ENCODE measurements around the gene CCL14.
"Not testable (repeated sequence)": the region's sequence is repeated elsewhere in the genome, so short reads cannot be mapped to it uniquely, and the experiment has no call there.

Gene CCL14

DNA sequence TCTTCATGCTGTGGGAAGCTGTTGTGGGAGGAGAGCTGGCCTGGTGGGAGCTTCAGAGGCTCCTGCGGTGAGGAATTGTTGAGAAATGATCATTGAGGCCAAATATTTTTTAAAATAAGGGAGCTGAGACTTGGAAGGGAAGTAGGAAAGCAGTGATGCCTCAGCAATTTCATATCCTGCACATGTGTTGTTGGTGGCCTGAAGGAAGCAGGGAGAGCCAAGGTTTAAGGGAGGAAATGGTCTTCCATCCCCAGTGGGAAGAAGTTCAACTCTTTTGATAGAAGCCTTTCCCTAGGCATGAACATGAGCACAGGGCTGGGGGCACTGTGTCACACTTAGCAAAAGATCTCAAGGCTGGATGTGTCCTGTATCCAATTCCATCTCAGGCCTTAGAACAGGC lies at the start of gene CCL14:
Gene CCL14 (minus strand): TSS at position 87 of the 400 bp plus-strand sequence. CDS start 80 bp downstream, at position 7.
- DNase-seq (ENCODE audit: low read depth in 2 of 2) = no peak

DNA sequence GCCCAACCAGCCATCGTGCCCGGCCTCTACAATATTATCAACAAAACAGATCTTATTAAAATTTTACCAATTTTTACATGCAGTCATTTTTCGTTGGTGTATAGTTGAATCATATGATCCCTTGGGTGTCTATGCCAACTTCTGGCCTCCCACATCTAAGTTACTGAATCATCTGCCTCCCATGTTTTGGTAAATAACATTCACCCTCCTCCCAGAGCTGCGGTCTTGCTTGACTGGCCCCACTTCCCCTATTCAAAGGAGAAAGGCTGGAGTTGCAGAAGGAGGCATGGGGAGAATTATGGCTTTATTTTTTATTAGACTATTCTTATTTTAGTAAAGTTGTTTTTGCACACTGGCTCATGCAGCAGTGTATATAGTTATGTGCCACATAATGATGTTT lies 49.7 kb upstream of the CCL14 start:
- DNase-seq (ENCODE audit: low read depth in 2 of 2) = no peak

DNA sequence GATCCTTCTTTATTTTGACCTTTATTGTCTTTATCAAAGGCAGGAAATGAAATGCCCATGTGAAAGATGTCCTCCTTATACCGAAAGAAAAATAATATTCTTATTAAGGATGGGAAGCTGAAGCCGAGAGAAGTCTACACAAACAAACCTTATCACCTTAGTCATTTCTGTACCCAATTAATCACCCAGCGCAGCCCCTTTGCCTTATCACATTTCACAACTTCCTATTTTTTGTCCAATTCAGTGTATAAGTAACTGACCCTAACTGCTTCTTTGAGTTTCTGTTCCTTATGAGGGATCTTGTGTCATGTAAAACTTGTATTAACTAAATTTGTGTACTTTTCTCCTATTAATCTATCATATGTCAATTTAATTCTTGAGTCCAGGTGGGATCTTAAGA lies 47.6 kb upstream of the CCL14 start:
- DNase-seq (ENCODE audit: low read depth in 2 of 2) = no peak

DNA sequence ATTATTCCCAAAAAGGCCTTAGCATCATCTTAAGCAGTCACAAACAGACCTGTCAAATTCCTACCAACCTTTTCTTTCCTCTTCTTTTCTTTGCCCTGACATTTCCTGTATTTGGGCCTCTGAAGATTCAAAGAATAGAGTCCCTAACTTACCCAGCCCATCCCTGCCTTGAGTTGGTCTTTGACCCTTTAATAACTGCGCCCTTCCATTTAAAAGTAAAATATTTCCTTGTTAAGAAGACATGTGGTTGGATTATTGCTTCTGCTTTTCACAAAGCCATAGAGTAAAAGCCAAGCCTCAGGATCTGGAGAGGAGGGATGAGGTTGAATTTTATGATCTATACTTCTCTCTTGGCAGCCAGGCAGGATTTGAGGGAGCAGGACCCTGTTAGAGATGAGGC lies 44.4 kb upstream of the CCL14 start:
- no peak for DNase-seq (ENCODE audit: low read depth in 2 of 2)

DNA sequence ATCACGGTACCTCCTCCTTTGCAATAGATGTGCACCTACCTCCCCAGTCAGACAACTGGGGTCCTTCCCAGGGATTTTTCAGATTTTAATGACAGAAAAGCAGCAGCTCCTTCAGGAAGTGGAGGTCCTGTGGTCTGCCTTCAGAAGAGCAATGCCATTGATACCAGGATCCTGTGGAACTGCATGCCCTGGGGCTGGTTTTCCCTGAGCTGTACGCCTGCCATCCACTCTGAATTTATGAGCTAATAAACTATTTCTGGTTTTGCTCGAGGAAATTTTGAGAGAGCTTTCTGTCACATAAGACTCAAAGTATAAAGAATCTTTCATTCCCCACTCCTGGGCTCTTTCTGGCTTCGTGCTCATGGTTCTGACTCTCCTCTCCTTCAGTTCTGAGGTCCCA lies 41.2 kb upstream of the CCL14 start:
- no peak for DNase-seq (ENCODE audit: low read depth in 2 of 2)

DNA sequence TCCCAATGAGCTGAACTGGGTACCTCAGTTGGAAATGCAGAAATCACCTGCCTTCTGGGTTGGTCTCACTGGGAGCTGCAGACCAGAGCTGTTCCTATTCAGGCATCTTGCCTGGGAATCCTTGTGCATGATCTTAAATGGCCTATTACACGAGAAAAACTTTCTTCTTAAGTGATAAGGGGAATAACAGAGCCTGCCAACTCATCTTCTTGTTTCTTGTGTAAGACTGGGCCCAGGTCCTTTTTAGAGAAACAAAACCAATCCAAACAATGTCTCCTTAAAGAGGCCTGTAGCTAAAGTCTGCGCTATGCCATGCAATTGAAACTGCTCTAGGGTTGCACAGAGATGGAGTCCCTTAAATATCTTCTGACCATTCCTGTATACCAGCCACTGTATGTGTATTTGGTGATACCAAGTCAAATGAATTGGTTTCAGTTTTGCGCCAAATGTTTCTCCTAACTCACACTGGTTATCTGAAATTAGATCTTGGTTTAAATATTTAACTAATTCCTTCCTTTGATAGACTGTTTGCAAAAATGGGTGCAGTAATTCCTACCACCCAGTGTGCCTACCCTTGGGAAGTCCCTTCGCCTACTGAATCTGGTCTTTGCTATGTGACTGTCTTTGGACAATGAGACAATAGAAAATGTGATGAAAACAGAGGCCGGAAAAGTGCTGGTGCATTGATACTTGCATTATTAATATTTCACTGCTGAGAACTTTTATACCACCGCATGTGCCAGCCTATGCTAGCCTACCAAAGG lies 37.8 kb upstream of the CCL14 start:
- DNase-seq (ENCODE audit: low read depth in 2 of 2) = no peak

DNA sequence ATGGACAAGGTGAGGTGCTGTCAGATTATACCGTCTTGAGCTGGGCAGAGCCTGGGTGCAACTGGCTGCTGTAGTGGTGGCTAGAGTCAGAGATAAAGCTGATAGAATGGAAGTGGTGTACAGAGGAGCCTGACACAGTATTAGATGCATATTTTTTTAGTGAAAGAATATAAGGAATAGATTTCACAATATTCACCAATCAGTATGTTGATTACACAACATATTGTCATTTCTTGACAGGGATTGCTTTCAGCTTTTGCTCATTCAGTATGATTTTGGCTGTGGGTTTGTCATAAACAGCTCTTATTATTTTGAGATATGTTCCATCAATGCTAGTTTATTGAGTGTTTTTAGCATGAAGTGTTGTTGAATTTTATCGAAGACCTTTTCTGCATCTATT lies 32.9 kb upstream of the CCL14 start:
- no peak for DNase-seq (ENCODE audit: low read depth in 2 of 2)

DNA sequence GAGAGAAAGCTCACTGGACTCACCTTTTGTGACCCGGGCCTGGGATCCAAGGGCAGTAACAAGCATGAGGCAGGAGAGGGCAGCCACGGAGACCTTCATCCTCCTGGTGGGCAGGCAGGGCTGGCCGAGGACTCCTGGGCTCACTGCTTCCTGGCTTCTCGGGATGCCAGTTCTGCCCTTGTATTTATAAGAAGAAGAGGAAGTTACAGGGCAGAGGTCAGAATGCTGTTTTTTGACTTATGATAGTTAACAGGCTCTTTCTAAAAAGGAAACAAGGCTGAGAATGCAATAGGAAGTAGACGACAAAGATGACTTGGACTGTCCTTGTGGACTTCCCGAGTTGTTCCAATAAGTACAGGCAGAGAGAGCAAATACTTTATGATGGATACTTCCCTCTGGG lies 31.3 kb upstream of the CCL14 start, which contains the start of gene CCL23:
Gene CCL23 (minus strand): TSS at position 174 of the 400 bp plus-strand sequence. CDS start 75 bp downstream, at position 99.
- no peak for DNase-seq (ENCODE audit: low read depth in 2 of 2)

DNA sequence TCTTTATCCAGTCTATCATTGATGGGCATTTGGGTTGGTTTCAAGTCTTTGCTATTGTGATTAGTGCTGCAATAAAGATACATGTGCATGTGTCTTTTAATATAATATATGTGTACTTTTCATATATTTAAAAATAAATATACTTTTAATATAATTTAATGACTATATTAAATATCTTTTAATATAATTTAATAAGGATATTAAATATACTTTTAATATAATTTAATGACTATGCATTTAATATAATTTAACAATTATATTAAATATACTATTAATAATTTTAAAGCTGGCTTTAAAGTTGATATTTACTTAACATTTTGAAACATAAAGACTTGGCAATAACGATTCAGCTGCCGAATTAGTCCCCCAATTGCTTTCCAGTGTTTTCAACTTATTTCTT lies 30.0 kb upstream of the CCL14 start:
- DNase-seq (ENCODE audit: low read depth in 2 of 2) = no peak

DNA sequence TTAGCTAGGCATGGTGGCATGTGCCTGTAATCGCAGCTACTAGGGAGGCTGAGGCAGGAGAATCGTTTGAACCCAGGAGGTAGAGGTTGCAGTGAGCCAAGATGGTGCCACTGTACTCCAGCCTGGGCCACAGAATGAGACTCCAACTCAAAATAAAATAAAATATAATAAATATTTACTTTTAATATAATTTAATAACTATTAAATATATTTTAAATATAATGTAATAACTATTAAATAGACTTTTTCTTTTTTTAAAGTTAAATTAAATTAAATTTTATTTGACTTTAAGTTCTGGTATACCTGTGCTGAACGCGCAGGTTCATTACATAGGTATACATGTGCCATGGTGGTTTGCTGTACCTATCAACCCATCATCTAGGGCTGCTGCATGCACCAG lies 29.4 kb upstream of the CCL14 start:
- DNase-seq (ENCODE audit: low read depth in 2 of 2) = not testable (repeated sequence)

DNA sequence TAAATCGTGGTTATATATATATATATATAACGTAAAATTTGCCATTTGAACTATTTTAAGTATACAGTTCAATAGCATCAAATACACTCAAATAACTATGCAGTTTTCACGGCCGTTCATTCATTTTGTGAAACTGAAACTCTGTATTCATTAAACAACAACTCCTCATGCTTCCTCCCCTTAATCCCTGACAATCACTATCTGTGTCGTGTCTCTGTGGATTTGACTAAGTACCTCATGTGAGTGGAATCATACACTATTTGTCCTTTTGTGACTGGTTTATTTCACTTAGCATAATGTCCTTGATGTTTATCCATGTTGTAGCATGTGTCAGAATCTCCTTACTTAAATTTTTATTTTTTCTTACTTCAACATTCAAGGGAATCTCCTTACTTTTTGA lies 28.4 kb upstream of the CCL14 start:
- no peak for DNase-seq (ENCODE audit: low read depth in 2 of 2)

DNA sequence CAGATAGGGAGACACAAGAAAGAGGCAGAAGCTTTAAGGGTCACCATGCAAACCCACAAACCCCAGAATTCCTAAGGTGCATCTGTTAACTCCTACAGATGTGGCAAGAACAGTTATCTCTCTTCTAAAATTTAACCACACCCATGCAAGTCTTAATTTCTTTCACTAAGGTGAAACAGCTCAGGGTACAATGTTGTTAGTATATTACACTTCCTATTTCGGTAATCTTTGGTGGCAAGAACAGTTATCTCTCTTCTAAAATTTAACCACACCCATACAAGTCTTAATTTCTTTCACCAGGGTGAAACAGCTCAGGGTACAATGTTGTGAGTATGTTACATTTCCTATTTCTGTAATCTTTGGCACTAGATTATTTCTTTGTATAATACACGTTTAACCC lies 24.7 kb upstream of the CCL14 start:
- no peak for DNase-seq (ENCODE audit: low read depth in 2 of 2)

DNA sequence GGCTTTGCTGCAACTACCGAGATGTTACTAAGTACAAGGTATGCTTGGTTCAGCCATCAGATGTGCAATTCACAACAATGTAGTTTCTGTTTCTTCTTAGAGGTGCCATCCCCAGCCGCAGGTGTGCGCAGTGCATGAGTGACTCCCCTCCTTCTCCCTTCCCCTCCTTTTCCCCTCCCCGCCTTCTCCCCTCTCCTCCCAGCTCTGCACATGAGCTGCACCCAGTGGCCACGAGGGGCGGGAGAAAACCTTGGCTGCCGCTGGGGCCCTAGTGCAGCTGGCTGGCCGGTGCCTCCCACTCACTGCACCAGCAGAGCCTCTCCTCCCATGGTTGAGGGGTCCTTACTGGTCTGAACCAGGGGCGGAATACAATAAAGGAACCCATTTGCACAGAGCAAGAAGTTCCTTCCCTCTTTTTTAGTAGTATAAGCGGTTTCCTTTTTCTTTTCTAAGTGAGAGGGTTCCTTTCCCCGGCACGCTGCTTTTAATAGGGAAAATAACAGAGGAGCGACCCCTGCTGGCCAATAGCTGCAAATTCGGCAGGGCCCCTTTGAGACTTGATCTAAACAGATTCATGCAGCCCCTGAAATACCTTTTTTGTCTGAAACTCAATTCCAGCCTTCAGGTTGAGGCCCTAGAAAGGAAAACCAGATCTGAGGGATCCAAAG lies 22.6 kb upstream of the CCL14 start:
- DNase-seq (ENCODE audit: low read depth in 2 of 2) = no peak

DNA sequence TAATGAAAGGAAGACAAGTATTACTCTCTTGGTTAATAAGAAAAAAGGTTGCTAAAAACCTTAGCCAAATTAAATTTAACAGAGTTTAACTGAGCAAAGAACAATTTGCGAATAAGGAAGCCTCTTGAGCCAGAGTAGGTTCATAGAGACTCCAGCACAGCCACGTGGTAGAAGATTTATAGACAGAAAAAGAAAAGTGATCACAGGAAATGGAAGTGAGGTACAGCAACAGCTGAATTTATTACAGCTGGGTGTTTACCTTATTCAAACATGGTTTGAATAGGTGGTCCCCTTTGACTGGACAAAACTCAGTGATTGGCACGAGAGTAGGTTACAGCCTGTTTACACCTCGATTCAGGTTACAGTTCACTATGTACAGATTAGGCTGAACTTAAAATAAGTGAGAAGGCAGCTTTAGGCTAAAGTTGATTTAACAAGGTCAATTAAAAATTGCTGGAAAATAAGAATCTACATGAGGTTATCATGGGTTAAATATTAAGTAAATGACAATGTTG lies 18.1 kb upstream of the CCL14 start:
- DNase-seq (ENCODE audit: low read depth in 2 of 2) = no peak

DNA sequence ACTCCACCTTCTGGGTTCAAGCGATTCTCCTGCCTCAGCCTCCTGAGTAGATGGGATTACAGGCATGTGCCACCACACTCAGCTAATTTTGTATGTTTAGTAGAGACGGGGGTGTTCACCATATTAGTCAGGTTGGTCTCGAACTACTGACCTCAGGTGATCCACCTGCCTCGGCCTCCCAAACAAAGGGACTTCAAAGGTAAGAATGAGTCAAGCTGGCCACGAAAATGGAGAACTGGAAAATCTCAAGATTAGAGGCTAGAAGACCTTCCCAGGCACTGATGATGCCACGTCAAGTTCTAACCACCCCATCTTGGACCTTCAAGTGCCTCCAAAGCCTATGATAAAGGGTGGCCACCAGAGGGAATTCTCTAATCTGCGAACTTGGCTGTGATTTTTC lies 16.1 kb upstream of the CCL14 start:
- DNase-seq (ENCODE audit: low read depth in 2 of 2) = no peak

DNA sequence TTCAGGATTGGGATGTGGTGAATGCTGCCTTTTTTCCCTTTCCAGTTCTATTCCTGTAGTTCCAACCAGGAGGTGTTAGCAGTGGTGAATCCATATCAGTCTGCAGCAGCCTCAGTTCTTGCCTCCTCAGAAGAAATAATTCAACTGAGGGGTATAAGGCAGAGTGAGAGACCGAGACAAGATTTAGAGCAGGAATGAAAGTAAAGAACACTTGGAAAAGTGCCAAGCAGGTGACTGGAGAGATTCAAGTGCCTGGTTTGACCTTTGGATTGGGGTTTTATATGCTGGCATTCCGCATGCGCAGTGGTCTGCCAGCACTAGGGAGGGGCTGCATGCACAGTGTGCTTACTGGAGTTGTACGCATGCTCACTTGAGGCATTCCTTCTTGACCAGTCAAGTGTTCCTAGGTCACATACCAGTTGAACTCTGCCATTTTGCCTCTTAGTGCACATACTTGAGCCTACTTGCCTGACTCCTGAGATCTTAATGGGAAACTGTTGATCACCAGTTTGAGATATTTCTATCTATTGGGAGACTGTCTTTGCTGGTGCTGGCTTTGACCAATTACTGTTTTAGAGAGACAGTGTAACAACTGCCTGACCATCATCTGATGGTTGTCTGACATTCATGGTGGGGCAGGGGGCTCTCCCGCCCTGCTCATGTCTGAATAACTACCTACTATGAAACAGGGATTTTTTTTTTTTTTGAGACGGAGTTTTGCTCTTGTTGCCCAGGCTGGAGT lies 15.5 kb upstream of the CCL14 start:
- DNase-seq (ENCODE audit: low read depth in 2 of 2) = no peak

DNA sequence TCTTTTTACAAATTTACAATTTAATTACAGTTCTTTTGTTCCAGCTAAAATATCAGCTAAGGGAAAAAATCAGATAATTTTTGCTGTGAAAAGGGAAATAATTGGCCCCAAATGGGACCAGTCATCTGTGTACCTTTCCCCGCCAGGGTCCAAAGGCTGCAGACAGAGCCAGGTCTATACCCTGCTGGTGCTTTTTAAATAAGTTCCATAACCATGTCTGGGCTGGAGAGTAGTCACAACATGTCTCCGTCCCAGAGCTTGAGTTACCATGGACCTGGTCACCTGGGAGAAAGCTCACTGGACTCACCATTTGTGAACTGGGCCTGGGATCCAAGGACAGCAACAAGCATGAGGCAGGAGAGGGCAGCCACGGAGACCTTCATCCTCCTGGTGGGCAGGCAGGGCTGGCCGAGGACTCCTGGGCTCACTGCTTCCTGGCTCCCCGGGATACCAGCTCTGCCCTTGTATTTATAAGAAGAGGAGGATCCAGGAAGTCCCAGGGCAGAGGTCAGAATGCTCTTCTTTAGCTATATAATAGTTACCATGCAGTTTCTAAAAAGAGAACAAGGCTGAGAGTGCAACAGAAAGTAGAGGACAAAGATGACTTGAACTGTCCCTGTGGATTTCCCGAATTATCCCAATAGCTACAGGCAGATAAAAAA lies 14.7 kb upstream of the CCL14 start, which contains the start of gene CCL15:
Gene CCL15 (minus strand): TSS at position 444 of the 662 bp plus-strand sequence. CDS start 61 bp downstream, at position 383.
- no peak for DNase-seq (ENCODE audit: low read depth in 2 of 2)

DNA sequence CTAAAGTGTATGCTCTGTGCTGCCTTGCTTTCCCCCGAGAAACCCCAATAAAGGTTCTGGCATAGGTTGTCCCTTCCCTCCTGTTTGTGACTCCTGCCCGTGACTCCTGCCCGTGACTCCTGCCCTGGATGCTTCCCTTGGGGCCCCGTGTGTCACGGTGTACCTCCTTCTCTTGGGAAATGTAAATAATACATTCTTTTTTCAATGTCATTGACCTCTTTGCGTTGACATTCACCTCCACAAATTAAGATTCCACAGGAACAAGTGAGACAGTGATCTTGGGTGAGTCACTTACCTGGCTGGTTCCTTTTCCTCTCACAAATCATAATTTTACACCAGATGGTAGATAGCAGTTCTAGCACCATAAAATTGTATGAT lies 14.2 kb upstream of the CCL14 start:
- no peak for DNase-seq (ENCODE audit: low read depth in 2 of 2)

DNA sequence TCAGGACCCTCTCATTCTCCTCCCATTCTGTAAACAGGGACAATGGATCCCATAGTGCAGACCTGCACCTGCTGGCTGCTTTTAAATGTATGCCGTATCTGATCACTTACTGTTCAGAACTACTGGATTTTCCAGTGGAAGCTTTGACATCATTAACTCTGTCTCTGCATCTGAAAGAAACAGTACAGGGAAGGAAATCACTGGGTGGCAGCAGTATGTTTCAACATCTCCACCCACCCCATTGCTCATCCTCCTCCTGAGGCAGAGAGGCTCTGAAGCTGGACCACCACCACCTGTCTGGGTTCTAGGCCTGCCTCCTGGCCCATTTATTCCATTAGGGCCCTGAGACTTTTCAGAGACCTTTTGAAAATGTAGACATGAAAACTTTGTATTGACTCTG lies 12.2 kb upstream of the CCL14 start:
- no peak for DNase-seq (ENCODE audit: low read depth in 2 of 2)

DNA sequence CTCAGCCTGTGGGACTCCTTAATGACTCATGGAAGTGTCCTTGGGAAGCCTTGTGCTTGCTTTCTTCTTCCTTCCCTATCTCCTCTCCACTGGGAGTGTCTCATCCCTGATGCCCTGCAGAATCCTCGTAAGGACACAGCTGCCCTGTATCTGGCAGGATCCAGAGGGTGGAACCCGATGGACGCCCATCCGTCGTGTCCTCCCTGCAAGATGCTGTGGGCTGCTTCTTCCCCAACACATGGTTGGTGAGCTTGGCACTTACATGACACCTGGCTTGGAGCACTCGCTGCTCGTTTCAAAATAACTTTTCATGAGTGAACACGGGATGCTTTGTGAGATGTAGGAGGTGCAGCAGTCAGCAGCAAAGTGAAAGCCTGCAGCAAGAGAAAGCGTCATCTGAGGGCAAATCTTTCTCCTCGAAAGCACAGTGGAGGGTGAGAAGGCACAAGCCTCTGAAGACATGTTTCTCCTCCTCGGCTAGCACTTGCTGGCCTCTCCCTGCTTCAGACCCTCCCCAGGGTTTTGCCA lies 11.6 kb upstream of the CCL14 start:
- DNase-seq (ENCODE audit: low read depth in 2 of 2) = no peak

DNA sequence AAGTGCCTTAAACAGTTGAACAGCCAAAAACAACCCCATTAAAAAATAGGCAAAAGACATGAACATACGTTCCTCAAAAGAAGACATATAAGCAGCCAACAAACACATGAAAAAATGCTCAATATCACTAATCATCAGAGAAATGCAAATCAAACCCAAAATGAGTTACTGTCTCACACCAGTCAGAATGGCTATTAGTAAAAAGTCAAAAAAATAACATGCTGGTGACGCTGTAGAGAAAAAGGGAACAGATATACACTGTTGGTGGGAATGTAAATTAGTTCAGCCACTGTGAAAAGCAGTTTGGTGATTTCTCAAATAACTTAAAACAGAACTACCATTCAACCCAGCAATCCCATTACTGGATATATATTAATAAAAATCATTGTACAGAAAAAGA lies 8.8 kb upstream of the CCL14 start:
- not testable (repeated sequence) for DNase-seq (ENCODE audit: low read depth in 2 of 2)

DNA sequence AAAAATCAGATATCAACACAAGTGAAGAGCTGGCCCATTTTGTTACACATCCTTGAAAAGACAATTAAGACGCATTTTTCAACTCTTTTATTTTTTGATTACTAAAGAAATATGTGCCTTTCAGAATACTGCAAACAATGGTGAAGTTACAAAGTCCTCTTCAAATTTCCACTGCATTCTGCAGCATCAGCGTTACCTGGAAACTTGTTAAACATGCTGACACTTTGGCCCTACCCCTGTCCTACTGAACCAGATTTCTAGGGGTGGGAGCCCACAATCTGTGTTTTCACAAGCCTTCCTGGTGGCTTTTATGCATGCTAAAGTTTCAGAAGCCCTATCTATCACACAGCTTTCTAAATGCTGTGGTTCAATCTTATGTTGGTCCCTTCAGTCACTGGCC lies 4.5 kb upstream of the CCL14 start:
- DNase-seq (ENCODE audit: low read depth in 2 of 2) = no peak
